OCI-M2 (cell line): ENCODE measurements around the gene IPCEF1.

Experiments used
- DNase-seq: peaks from one replicate; lab custom pipeline; 2025; ENCODE audit not compliant: unreplicated experiment; lab: John Stamatoyannopoulos, UW

Gene IPCEF1

GRCh38 chr6:154169193-154169847 lies 187.3 kb downstream of the IPCEF1 start:
- DNase-seq, result no peak

- DNase-seq, result no peak
Measured at GRCh38 chr6:154167126-154167525, 189.5 kb downstream of the IPCEF1 start.

GRCh38 chr6:154166140-154166539 lies 190.5 kb downstream of the IPCEF1 start:
- DNase-seq, result no peak

- DNase-seq, result no peak
Measured at GRCh38 chr6:154165478-154165877, 191.1 kb downstream of the IPCEF1 start.

GRCh38 chr6:154164397-154164796 lies 192.2 kb downstream of the IPCEF1 start:
- no peak for DNase-seq

GRCh38 chr6:154161689-154162088 lies 194.9 kb downstream of the IPCEF1 start:
- no peak for DNase-seq

- no peak for DNase-seq
Measured at GRCh38 chr6:154159126-154159525, 197.5 kb downstream of the IPCEF1 start.

GRCh38 chr6:154157706-154158105 lies 198.9 kb downstream of the IPCEF1 start:
- no peak for DNase-seq

GRCh38 chr6:154157082-154157481 lies 199.5 kb downstream of the IPCEF1 start:
- no peak for DNase-seq

- no peak for DNase-seq
Measured at GRCh38 chr6:154156135-154156896, 200.3 kb downstream of the IPCEF1 start.

- peak; percentile 22 for DNase-seq
Measured at GRCh38 chr6:154154389-154154967, 202.1 kb downstream of the IPCEF1 start.

GRCh38 chr6:154143753-154144152 lies 212.8 kb downstream of the IPCEF1 start:
- no peak for DNase-seq

GRCh38 chr6:154140743-154141142 lies 215.9 kb downstream of the IPCEF1 start:
- DNase-seq, result no peak

GRCh38 chr6:154139892-154140291 lies 216.7 kb downstream of the IPCEF1 start:
- DNase-seq, result no peak

GRCh38 chr6:154138793-154139192 lies 217.8 kb downstream of the IPCEF1 start:
- no peak for DNase-seq

- no peak for DNase-seq
Measured at GRCh38 chr6:154134471-154135147, 222.0 kb downstream of the IPCEF1 start.

- no peak for DNase-seq
Measured at GRCh38 chr6:154127657-154128056, 228.9 kb downstream of the IPCEF1 start.

GRCh38 chr6:154125421-154125820 lies 231.2 kb downstream of the IPCEF1 start:
- DNase-seq, result no peak

- no peak for DNase-seq
Measured at GRCh38 chr6:154123155-154123956, 233.2 kb downstream of the IPCEF1 start.

GRCh38 chr6:154122195-154122925 lies 234.2 kb downstream of the IPCEF1 start:
- DNase-seq, result no peak
